ENCODE measurements around the gene RXFP4.

DNA sequence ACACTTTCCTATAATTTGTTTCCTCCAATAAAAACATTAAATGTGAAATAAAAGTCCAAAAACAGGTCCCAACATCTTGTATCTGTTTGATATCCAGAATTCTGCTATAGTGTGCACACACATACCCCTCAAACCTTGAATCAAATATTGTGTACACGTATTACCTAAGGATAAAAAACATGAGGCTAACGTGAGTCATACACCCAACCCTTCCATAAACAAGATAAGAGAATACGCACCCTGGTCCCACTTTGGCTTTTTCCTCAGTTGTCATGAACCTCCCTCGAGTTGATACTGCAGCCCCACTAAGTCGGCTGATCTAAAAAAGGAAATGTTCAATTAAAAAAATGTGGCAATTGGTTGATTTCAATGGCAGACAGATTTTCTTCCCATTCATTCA lies 12.4 kb upstream of the RXFP4 start:
- TF ChIP-seq, protein P1, sequence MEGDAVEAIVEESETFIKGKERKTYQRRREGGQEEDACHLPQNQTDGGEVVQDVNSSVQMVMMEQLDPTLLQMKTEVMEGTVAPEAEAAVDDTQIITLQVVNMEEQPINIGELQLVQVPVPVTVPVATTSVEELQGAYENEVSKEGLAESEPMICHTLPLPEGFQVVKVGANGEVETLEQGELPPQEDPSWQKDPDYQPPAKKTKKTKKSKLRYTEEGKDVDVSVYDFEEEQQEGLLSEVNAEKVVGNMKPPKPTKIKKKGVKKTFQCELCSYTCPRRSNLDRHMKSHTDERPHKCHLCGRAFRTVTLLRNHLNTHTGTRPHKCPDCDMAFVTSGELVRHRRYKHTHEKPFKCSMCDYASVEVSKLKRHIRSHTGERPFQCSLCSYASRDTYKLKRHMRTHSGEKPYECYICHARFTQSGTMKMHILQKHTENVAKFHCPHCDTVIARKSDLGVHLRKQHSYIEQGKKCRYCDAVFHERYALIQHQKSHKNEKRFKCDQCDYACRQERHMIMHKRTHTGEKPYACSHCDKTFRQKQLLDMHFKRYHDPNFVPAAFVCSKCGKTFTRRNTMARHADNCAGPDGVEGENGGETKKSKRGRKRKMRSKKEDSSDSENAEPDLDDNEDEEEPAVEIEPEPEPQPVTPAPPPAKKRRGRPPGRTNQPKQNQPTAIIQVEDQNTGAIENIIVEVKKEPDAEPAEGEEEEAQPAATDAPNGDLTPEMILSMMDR (conservative IDR thresholded peaks at IDR 0.05) = no peak
- no peak for TF ChIP-seq ZFX (IDR thresholded peaks at IDR 0.05)
